ENCODE measurements around the gene RAB20.

RAB20 gene

GRCh38 chr13:110495376-110495775, 66.1 kb downstream of the RAB20 start:
- no peak for TF ChIP-seq SIN3A (IDR thresholded peaks at IDR 0.05; ENCODE audit: borderline replicate concordance, insufficient read depth, low read length)
- TF ChIP-seq FOXP2 (optimal IDR thresholded peaks at IDR 0.05; ENCODE audit: borderline replicate concordance, extremely low read depth, extremely low read length, insufficient read depth): no peak
- TF ChIP-seq TAF1 (IDR thresholded peaks at IDR 0.05; ENCODE audit: borderline replicate concordance, insufficient read depth, low read length): no peak
- no peak for TF ChIP-seq REST (IDR thresholded peaks at IDR 0.05; ENCODE audit: insufficient read depth in 1 of 2, low read depth in 2 of 2, low read length in 2 of 2)
- no peak for TF ChIP-seq POLR2AphosphoS5 (IDR thresholded peaks at IDR 0.05; ENCODE audit: low read depth, low read length)

GRCh38 chr13:110493613-110494012, 67.9 kb downstream of the RAB20 start:
- no peak for TF ChIP-seq TAF1 (IDR thresholded peaks at IDR 0.05; ENCODE audit: borderline replicate concordance, insufficient read depth, low read length)
- no peak for TF ChIP-seq SIN3A (IDR thresholded peaks at IDR 0.05; ENCODE audit: borderline replicate concordance, insufficient read depth, low read length)
- no peak for TF ChIP-seq POLR2AphosphoS5 (IDR thresholded peaks at IDR 0.05; ENCODE audit: low read depth, low read length)
- TF ChIP-seq REST (IDR thresholded peaks at IDR 0.05; ENCODE audit: insufficient read depth in 1 of 2, low read depth in 2 of 2, low read length in 2 of 2): no peak
- no peak for TF ChIP-seq FOXP2 (optimal IDR thresholded peaks at IDR 0.05; ENCODE audit: borderline replicate concordance, extremely low read depth, extremely low read length, insufficient read depth)

- TF ChIP-seq TAF1 (IDR thresholded peaks at IDR 0.05; ENCODE audit: borderline replicate concordance, insufficient read depth, low read length) (no peak), REST (IDR thresholded peaks at IDR 0.05; ENCODE audit: insufficient read depth in 1 of 2, low read depth in 2 of 2, low read length in 2 of 2) (no peak), SIN3A (IDR thresholded peaks at IDR 0.05; ENCODE audit: borderline replicate concordance, insufficient read depth, low read length) (no peak), FOXP2 (optimal IDR thresholded peaks at IDR 0.05; ENCODE audit: borderline replicate concordance, extremely low read depth, extremely low read length, insufficient read depth) (no peak), POLR2AphosphoS5 (IDR thresholded peaks at IDR 0.05; ENCODE audit: low read depth, low read length) (no peak)
These were observed 68.6 kb downstream of the RAB20 start for GRCh38 chr13:110492679-110493593.

GRCh38 chr13:110491869-110492678, 69.4 kb downstream of the RAB20 start:
- TF ChIP-seq TAF1 (IDR thresholded peaks at IDR 0.05; ENCODE audit: borderline replicate concordance, insufficient read depth, low read length) (no peak), FOXP2 (optimal IDR thresholded peaks at IDR 0.05; ENCODE audit: borderline replicate concordance, extremely low read depth, extremely low read length, insufficient read depth) (no peak), POLR2AphosphoS5 (IDR thresholded peaks at IDR 0.05; ENCODE audit: low read depth, low read length) (no peak), REST (IDR thresholded peaks at IDR 0.05; ENCODE audit: insufficient read depth in 1 of 2, low read depth in 2 of 2, low read length in 2 of 2) (no peak), SIN3A (IDR thresholded peaks at IDR 0.05; ENCODE audit: borderline replicate concordance, insufficient read depth, low read length) (no peak)

All from PFSK-1 (cell line).